OCI-LY1 (cell line): ENCODE results near the gene PPP1R15B.

Experiments used
- H2AFZ ChIP-seq: fragments of 200-600 bp; sonication (generic), shearing (Covaris generic); 2 replicates; pipeline ENCODE4 v1.6.0; 2014; ENCODE audit warnings: antibody characterized with exemption, mild to moderate bottlenecking, low read length
- H3F3A ChIP-seq: fragments of 200-600 bp; sonication (generic), shearing (Covaris generic); 2 replicates; pipeline ENCODE4 v1.6.0; 2014; ENCODE audit warnings: mild to moderate bottlenecking, antibody characterized with exemption, low read length, moderate library complexity; ENCODE audit not compliant: insufficient read depth
- H3K27ac ChIP-seq: fragments of 200-600 bp; sonication (generic); 2 replicates; pipeline ENCODE4 v1.5.1; 2014; ENCODE audit warnings: low read length, mixed run types, mild to moderate bottlenecking, low read depth; ENCODE audit not compliant: poor library complexity, severe bottlenecking
- H3K27me3 ChIP-seq: fragments of 200-600 bp; sonication (generic); 2 replicates; pipeline ENCODE4 v1.6.0; 2014; ENCODE audit warnings: antibody characterized with exemption, mild to moderate bottlenecking, low read length, moderate library complexity; ENCODE audit not compliant: insufficient read depth
- H3K36me3 ChIP-seq: fragments of 200-600 bp; sonication (generic); 2 replicates; pipeline ENCODE4 v1.6.1; 2014; ENCODE audit warnings: mild to moderate bottlenecking, antibody characterized with exemption, low read length, moderate library complexity, mixed read lengths; ENCODE audit not compliant: insufficient read depth
- H3K4me1 ChIP-seq: fragments of 200-600 bp; sonication (generic); 2 replicates; pipeline ENCODE4 v1.5.1; 2014; ENCODE audit warnings: mild to moderate bottlenecking, low read length, moderate library complexity; ENCODE audit not compliant: insufficient read depth, severe bottlenecking
- H3K4me2 ChIP-seq: fragments of 200-600 bp; sonication (generic), shearing (Covaris generic); 2 replicates; pipeline ENCODE4 v1.6.1; 2014; ENCODE audit warnings: low read length
- H3K4me3 ChIP-seq: fragments of 200-600 bp; sonication (generic); 2 replicates; pipeline ENCODE4 v1.5.1; 2014; ENCODE audit warnings: low read length, low read depth, mild to moderate bottlenecking, mixed read lengths; ENCODE audit not compliant: poor library complexity, severe bottlenecking
- H3K79me2 ChIP-seq: fragments of 200-600 bp; shearing (Covaris generic); 2 replicates; pipeline ENCODE4 v1.6.1; 2016; ENCODE audit warnings: mixed run types, low read length, mixed read lengths; ENCODE audit not compliant: insufficient read depth
- H3K9ac ChIP-seq: fragments of 200-600 bp; sonication (generic), shearing (Covaris generic); 2 replicates; pipeline ENCODE4 v1.6.1; 2014; ENCODE audit warnings: mild to moderate bottlenecking, low read length, mixed read lengths
- H3K9me2 ChIP-seq: fragments of 200-600 bp; sonication (generic), shearing (Covaris generic); 2 replicates; pipeline ENCODE4 v1.6.1; 2014; ENCODE audit warnings: low read depth, mild to moderate bottlenecking, low read length, mixed read lengths
- H3K9me3 ChIP-seq: fragments of 200-600 bp; shearing (Covaris generic); 2 replicates; pipeline ENCODE4 v1.6.1; 2014; ENCODE audit warnings: low read length, mixed read lengths
- H4K20me1 ChIP-seq: fragments of 200-600 bp; sonication (generic), shearing (Covaris generic); 2 replicates; pipeline ENCODE4 v1.6.0; 2016; ENCODE audit warnings: mild to moderate bottlenecking, low read length; ENCODE audit not compliant: insufficient read depth
- CTCF ChIP-seq: fragments of 200-600 bp; sonication (generic), shearing (Covaris generic); IDR thresholded peaks from 2 replicates; pipeline ENCODE4 v1.5.1; 2017; ENCODE audit warnings: mild to moderate bottlenecking, antibody characterized with exemption, low read length, moderate library complexity, mixed read lengths
- EZH2 ChIP-seq: fragments of 200-600 bp; sonication (generic), shearing (Covaris generic); IDR thresholded peaks from 2 replicates; pipeline ENCODE4 v1.8.0; 2017; ENCODE audit warnings: borderline replicate concordance, mixed run types, mild to moderate bottlenecking, antibody characterized with exemption, low read length, moderate library complexity, mixed read lengths

The PPP1R15B gene

GRCh38 chr1:204451352-204452124 is 39.9 kb upstream of the PPP1R15B start:
- no peak overlapping the region for H3K27ac ChIP-seq
- H4K20me1 ChIP-seq = no peaks in the 10 kb centered on the region
- H3K36me3 ChIP-seq = peaks cover 90% of the 10 kb centered on the region
- no peak overlapping the region for H3K4me3 ChIP-seq
- TF ChIP-seq CTCF = no peak
- no peak for TF ChIP-seq EZH2
- H3K4me2 ChIP-seq = no peak overlapping the region
- no peaks in the 10 kb centered on the region for H3K9me2 ChIP-seq
- no peak overlapping the region for H3K9ac ChIP-seq
- no peaks in the 10 kb centered on the region for H3K27me3 ChIP-seq
- no peak overlapping the region for H2AFZ ChIP-seq
- no peaks in the 10 kb centered on the region for H3K9me3 ChIP-seq
- H3K79me2 ChIP-seq = no peaks in the 10 kb centered on the region
- no peaks in the 10 kb centered on the region for H3F3A ChIP-seq
- peaks cover 11% of the 10 kb centered on the region for H3K4me1 ChIP-seq

- Histone ChIP-seq H3K4me3 (no peak overlapping the region), H4K20me1 (no peaks in the 10 kb centered on the region), H3K27me3 (no peaks in the 10 kb centered on the region), H3K9ac (no peak overlapping the region), H3K4me1 (peaks cover 17% of the 10 kb centered on the region), H2AFZ (no peak overlapping the region), H3K36me3 (peaks cover 87% of the 10 kb centered on the region), H3F3A (no peaks in the 10 kb centered on the region), H3K4me2 (no peak overlapping the region), H3K9me2 (no peaks in the 10 kb centered on the region), H3K9me3 (no peaks in the 10 kb centered on the region), H3K27ac (no peak overlapping the region), H3K79me2 (no peaks in the 10 kb centered on the region)
- TF ChIP-seq CTCF (no peak), EZH2 (no peak)
Observed at GRCh38 chr1:204450461-204451257, 39.0 kb upstream of the PPP1R15B start.

GRCh38 chr1:204449678-204450280 is 38.2 kb upstream of the PPP1R15B start:
- Histone ChIP-seq H3K4me2 (no peak overlapping the region), H3K4me1 (peaks cover 17% of the 10 kb centered on the region), H3K9ac (no peak overlapping the region), H3K9me3 (no peaks in the 10 kb centered on the region), H4K20me1 (no peaks in the 10 kb centered on the region), H3K4me3 (no peak overlapping the region), H3K36me3 (peaks cover 87% of the 10 kb centered on the region), H3F3A (no peaks in the 10 kb centered on the region), H3K27ac (no peak overlapping the region), H3K27me3 (no peaks in the 10 kb centered on the region), H3K79me2 (no peaks in the 10 kb centered on the region), H2AFZ (no peak overlapping the region), H3K9me2 (no peaks in the 10 kb centered on the region)
- TF ChIP-seq EZH2 (no peak), CTCF (no peak)
